Measurements from ENCODE around the gene CFAP97D1.

DNA sequence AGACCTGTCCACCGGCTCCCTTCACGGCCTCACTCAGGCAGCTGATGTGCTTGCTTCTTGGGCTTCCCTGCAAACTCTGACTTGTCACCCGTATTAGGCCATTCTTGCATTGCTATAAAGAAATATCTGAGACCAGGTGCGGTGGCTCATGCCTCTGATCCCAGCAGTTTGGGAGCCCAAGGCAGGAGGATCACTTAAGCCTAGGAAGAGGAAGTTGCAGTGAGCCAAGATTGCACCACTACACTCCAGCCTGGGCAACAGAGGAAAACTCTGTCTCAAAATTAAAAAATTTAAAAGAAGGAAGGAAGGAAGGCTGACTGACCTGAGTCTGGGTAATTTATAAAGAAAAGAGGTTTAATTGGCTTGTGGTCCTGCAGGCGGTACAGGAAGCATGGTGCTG lies 38.6 kb upstream of the CFAP97D1 start:
- TF ChIP-seq CEBPB (IDR thresholded peaks at IDR 0.05; ENCODE audit: borderline replicate concordance in 1 of 2, low read depth in 2 of 2, low read length in 2 of 2) (no peak), SMC3 (IDR thresholded peaks at IDR 0.05; ENCODE audit: borderline replicate concordance, low read length) (no peak), CHD4 (IDR thresholded peaks at IDR 0.05) (no peak), JUND (IDR thresholded peaks at IDR 0.05; ENCODE audit: low read depth, low read length) (no peak), EZH2 (IDR thresholded peaks at IDR 0.05; ENCODE audit: borderline replicate concordance, control insufficient read depth, low read depth, low read length) (no peak), IKZF2 (IDR thresholded peaks at IDR 0.05) (no peak), EED (IDR thresholded peaks at IDR 0.05; ENCODE audit: low read depth) (no peak), FOXM1 (IDR thresholded peaks at IDR 0.05; ENCODE audit: low read depth, low read length) (no peak), KDM1A (IDR thresholded peaks at IDR 0.05; ENCODE audit: borderline replicate concordance) (no peak), SPI1 (IDR thresholded peaks at IDR 0.05; ENCODE audit: borderline replicate concordance, insufficient read depth, low read depth, low read length) (no peak)
- TF ChIP-seq, protein P1, sequence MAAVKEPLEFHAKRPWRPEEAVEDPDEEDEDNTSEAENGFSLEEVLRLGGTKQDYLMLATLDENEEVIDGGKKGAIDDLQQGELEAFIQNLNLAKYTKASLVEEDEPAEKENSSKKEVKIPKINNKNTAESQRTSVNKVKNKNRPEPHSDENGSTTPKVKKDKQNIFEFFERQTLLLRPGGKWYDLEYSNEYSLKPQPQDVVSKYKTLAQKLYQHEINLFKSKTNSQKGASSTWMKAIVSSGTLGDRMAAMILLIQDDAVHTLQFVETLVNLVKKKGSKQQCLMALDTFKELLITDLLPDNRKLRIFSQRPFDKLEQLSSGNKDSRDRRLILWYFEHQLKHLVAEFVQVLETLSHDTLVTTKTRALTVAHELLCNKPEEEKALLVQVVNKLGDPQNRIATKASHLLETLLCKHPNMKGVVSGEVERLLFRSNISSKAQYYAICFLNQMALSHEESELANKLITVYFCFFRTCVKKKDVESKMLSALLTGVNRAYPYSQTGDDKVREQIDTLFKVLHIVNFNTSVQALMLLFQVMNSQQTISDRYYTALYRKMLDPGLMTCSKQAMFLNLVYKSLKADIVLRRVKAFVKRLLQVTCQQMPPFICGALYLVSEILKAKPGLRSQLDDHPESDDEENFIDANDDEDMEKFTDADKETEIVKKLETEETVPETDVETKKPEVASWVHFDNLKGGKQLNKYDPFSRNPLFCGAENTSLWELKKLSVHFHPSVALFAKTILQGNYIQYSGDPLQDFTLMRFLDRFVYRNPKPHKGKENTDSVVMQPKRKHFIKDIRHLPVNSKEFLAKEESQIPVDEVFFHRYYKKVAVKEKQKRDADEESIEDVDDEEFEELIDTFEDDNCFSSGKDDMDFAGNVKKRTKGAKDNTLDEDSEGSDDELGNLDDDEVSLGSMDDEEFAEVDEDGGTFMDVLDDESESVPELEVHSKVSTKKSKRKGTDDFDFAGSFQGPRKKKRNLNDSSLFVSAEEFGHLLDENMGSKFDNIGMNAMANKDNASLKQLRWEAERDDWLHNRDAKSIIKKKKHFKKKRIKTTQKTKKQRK (IDR thresholded peaks at IDR 0.05; ENCODE audit: low read depth, low read length): no peak
- TF ChIP-seq, protein P2, sequence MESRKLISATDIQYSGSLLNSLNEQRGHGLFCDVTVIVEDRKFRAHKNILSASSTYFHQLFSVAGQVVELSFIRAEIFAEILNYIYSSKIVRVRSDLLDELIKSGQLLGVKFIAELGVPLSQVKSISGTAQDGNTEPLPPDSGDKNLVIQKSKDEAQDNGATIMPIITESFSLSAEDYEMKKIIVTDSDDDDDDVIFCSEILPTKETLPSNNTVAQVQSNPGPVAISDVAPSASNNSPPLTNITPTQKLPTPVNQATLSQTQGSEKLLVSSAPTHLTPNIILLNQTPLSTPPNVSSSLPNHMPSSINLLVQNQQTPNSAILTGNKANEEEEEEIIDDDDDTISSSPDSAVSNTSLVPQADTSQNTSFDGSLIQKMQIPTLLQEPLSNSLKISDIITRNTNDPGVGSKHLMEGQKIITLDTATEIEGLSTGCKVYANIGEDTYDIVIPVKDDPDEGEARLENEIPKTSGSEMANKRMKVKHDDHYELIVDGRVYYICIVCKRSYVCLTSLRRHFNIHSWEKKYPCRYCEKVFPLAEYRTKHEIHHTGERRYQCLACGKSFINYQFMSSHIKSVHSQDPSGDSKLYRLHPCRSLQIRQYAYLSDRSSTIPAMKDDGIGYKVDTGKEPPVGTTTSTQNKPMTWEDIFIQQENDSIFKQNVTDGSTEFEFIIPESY (IDR thresholded peaks at IDR 0.05): no peak
- TF ChIP-seq, protein P3, sequence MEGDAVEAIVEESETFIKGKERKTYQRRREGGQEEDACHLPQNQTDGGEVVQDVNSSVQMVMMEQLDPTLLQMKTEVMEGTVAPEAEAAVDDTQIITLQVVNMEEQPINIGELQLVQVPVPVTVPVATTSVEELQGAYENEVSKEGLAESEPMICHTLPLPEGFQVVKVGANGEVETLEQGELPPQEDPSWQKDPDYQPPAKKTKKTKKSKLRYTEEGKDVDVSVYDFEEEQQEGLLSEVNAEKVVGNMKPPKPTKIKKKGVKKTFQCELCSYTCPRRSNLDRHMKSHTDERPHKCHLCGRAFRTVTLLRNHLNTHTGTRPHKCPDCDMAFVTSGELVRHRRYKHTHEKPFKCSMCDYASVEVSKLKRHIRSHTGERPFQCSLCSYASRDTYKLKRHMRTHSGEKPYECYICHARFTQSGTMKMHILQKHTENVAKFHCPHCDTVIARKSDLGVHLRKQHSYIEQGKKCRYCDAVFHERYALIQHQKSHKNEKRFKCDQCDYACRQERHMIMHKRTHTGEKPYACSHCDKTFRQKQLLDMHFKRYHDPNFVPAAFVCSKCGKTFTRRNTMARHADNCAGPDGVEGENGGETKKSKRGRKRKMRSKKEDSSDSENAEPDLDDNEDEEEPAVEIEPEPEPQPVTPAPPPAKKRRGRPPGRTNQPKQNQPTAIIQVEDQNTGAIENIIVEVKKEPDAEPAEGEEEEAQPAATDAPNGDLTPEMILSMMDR (IDR thresholded peaks at IDR 0.05 in 2 of 3, conservative IDR thresholded peaks at IDR 0.05 in 1 of 3; ENCODE audit: control insufficient read depth in 2 of 3, extremely low read depth in 1 of 3, insufficient read depth in 1 of 3, low read depth in 3 of 3, low read length in 3 of 3): no peak

Data from GM12878 (cell line).